Hindlimb muscle (tissue), 1 donor: Measurements from ENCODE around the gene ABCA1. TPM values are rescaled to one million over a fixed set of nuclear protein-coding genes. Genes with fewer than 3 reads are reported as not detected.
"Not testable (repeated sequence)": the region's sequence is repeated elsewhere in the genome, so short reads cannot be mapped to it uniquely, and the experiment has no call there.

Source experiments
- DNase-seq: peaks from one replicate; pipeline ENCODE4 v3.0.0-alpha.2; 2013
- polyA plus RNA-seq: library from polyadenylated mRNA; unstranded; fragments of 120-200 nt; gene quantifications from one replicate; pipeline ENCODE4 v1.2.1, GENCODE V29; 2013; ENCODE audit not compliant: insufficient read length

ABCA1 gene
- polyA plus RNA-seq, 1 donor: 6.4 TPM

- DNase-seq: no peak
These were observed 22.9 kb upstream of the ABCA1 start for GRCh38 chr9:104950838-104951237.

GRCh38 chr9:104948277-104948676 lies 20.3 kb upstream of the ABCA1 start:
- no peak for DNase-seq

GRCh38 chr9:104944871-104945270 lies 16.9 kb upstream of the ABCA1 start:
- DNase-seq: no peak

- DNase-seq: peak; percentile 61
These were observed 16.4 kb upstream of the ABCA1 start for GRCh38 chr9:104944356-104944755.

- no peak for DNase-seq
These were observed 13.6 kb upstream of the ABCA1 start for GRCh38 chr9:104941597-104941996.

- DNase-seq: no peak
These were observed 8.3 kb upstream of the ABCA1 start for GRCh38 chr9:104936291-104936690.

- DNase-seq: not testable (repeated sequence)
These were observed 7.5 kb upstream of the ABCA1 start for GRCh38 chr9:104935501-104935810.

- no peak for DNase-seq
These were observed 6.9 kb upstream of the ABCA1 start for GRCh38 chr9:104934691-104935500.

- not testable (repeated sequence) for DNase-seq
These were observed 5.1 kb upstream of the ABCA1 start for GRCh38 chr9:104933091-104933490.

- DNase-seq: no peak
These were observed 3.3 kb upstream of the ABCA1 start for GRCh38 chr9:104931256-104931655.

GRCh38 chr9:104927216-104927911 lies 591 bp downstream of the ABCA1 start:
- peak; percentile 52 for DNase-seq

GRCh38 chr9:104923740-104924139 lies 4.2 kb downstream of the ABCA1 start:
- DNase-seq: no peak

- peak; percentile 40 for DNase-seq
These were observed 4.7 kb downstream of the ABCA1 start for GRCh38 chr9:104923289-104923688.

GRCh38 chr9:104922748-104923147 lies 5.2 kb downstream of the ABCA1 start:
- DNase-seq: not testable (repeated sequence)

GRCh38 chr9:104921067-104921741 lies 6.8 kb downstream of the ABCA1 start:
- no peak for DNase-seq

GRCh38 chr9:104915753-104916152 lies 12.2 kb downstream of the ABCA1 start:
- DNase-seq: no peak

GRCh38 chr9:104915049-104915448 lies 12.9 kb downstream of the ABCA1 start:
- no peak for DNase-seq

GRCh38 chr9:104914466-104914865 lies 13.5 kb downstream of the ABCA1 start:
- DNase-seq: no peak

GRCh38 chr9:104912606-104913005 lies 15.3 kb downstream of the ABCA1 start:
- DNase-seq: no peak

- no peak for DNase-seq
These were observed 16.8 kb downstream of the ABCA1 start for GRCh38 chr9:104911032-104911607.

- no peak for DNase-seq
These were observed 20.5 kb downstream of the ABCA1 start for GRCh38 chr9:104907278-104907951.

- DNase-seq: no peak
These were observed 21.3 kb downstream of the ABCA1 start for GRCh38 chr9:104906441-104907277.
